ENCODE measurements around the gene AGMAT. TPM values are rescaled to one million over a fixed set of nuclear protein-coding genes. Genes with fewer than 3 reads are reported as not detected.

The AGMAT gene
- polyA plus RNA-seq, 3 donors, result not detected

DNA sequence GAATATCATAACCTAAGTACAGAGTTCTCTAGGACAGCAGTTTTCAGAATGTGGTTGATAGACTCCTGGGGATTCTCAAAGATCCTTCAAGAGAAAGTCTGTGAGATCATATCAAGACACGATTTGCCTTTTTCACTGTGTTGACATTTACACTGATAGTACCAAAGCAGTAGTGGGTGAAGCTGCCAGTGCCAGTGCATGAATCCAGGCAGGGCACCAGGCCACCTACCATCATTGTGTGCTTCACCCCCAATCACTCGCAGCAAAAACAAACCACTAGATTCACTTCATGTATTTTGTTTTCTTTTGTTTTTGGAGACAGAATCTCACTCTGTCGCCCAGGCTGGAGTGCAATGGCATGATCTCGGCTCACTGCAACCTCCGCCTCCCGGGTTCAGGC, 34.3 kb downstream of the AGMAT start:
- Mint-ChIP-seq H3K27me3 (ENCODE audit: low read depth in 3 of 3) (peaks cover 0 to 3% (median 2%) of the 10 kb centered on the region in 3 donors), H3K27ac (peak overlapping the region in 2 of 7 donors; percentile 17 to 54), H3K4me1 (no peaks in the 10 kb centered on the region), H3K9me3 (no peaks in the 10 kb centered on the region), H3K4me3 (no peak overlapping the region), H3K36me3 (peaks cover 50 to 70% of the 10 kb centered on the region in 2 donors)
- no peak for DNase-seq
- no peaks in the 10 kb centered on the region for H3K4me1 ChIP-seq (ENCODE audit: control insufficient read depth in 1 of 2, insufficient read depth in 2 of 2, low read length in 2 of 2)
- H3K4me2 ChIP-seq (replicated peaks; ENCODE audit: extremely low read depth, low read length, poor library complexity, severe bottlenecking), result no peak overlapping the region
- H3K4me3 ChIP-seq (replicated peaks in 1 of 3; ENCODE audit: low read depth in 2 of 3, low read length in 3 of 3), result no peak overlapping the region
- 100% methylated on average over 3 of the region's 6 CpGs for WGBS (ENCODE audit: insufficient coverage)
- intact Hi-C loops (cut with micrococcal nuclease), result no loop called here
- H2AFZ ChIP-seq (ENCODE audit: insufficient read depth, low read depth, low read length, poor library complexity, severe bottlenecking), result no peak overlapping the region
- H3K79me2 ChIP-seq (ENCODE audit: insufficient read depth, low read length), result no peaks in the 10 kb centered on the region
- peaks cover 42 to 70% of the 10 kb centered on the region in 2 donors for H3K36me3 ChIP-seq (replicated peaks in 1 of 2; ENCODE audit: control insufficient read depth in 1 of 2, insufficient read depth in 2 of 2, low read length in 2 of 2)
- H3K27ac ChIP-seq (ENCODE audit: low read depth in 1 of 2, low read length in 2 of 2), result no peak overlapping the region
- no peak overlapping the region for H3K9ac ChIP-seq (ENCODE audit: insufficient read depth, low read length, poor library complexity, severe bottlenecking)
- H3K27me3 ChIP-seq (ENCODE audit: control insufficient read depth in 2 of 2, insufficient read depth in 2 of 2, low read length in 2 of 2), result no peaks in the 10 kb centered on the region
- H3K9me3 ChIP-seq (replicated peaks in 1 of 2; ENCODE audit: control insufficient read depth in 1 of 2, insufficient read depth in 1 of 2, low read length in 2 of 2), result no peaks in the 10 kb centered on the region
- TF ChIP-seq, protein P1, sequence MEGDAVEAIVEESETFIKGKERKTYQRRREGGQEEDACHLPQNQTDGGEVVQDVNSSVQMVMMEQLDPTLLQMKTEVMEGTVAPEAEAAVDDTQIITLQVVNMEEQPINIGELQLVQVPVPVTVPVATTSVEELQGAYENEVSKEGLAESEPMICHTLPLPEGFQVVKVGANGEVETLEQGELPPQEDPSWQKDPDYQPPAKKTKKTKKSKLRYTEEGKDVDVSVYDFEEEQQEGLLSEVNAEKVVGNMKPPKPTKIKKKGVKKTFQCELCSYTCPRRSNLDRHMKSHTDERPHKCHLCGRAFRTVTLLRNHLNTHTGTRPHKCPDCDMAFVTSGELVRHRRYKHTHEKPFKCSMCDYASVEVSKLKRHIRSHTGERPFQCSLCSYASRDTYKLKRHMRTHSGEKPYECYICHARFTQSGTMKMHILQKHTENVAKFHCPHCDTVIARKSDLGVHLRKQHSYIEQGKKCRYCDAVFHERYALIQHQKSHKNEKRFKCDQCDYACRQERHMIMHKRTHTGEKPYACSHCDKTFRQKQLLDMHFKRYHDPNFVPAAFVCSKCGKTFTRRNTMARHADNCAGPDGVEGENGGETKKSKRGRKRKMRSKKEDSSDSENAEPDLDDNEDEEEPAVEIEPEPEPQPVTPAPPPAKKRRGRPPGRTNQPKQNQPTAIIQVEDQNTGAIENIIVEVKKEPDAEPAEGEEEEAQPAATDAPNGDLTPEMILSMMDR (IDR thresholded peaks at IDR 0.05), result no peak
- no peaks in the 10 kb centered on the region for H4K20me1 ChIP-seq (ENCODE audit: insufficient read depth, low read length)

DNA sequence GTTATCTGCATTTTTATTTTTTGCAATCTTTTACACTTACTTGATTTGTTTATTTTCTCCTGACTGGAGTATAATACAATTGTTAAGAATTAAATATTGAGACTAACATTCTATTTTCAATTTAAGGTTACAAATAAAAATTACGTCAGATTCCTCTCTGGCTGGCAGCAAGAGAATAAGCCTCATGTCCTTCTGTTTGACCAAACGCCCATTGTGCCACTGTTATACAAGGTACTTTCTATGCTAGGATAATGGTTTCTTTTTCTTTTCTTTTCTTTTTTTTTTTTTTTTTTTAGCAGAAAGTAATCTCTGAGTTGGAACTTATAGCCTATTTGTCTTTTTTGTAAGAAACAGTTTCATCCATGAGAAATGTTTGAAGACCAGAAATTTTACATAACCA, 38.2 kb downstream of the AGMAT start:
- no peaks in the 10 kb centered on the region for H3K4me1 Mint-ChIP-seq
- Histone ChIP-seq H3K4me1 (ENCODE audit: control insufficient read depth in 1 of 2, insufficient read depth in 2 of 2, low read length in 2 of 2) (no peaks in the 10 kb centered on the region), H3K4me2 (replicated peaks; ENCODE audit: extremely low read depth, low read length, poor library complexity, severe bottlenecking) (no peak overlapping the region), H2AFZ (ENCODE audit: insufficient read depth, low read depth, low read length, poor library complexity, severe bottlenecking) (no peak overlapping the region), H3K9ac (ENCODE audit: insufficient read depth, low read length, poor library complexity, severe bottlenecking) (no peak overlapping the region), H3K27me3 (ENCODE audit: control insufficient read depth in 2 of 2, insufficient read depth in 2 of 2, low read length in 2 of 2) (no peaks in the 10 kb centered on the region), H3K27ac (ENCODE audit: low read depth in 1 of 2, low read length in 2 of 2) (no peak overlapping the region), H3K36me3 (replicated peaks in 1 of 2; ENCODE audit: control insufficient read depth in 1 of 2, insufficient read depth in 2 of 2, low read length in 2 of 2) (peaks cover 76 to 96% of the 10 kb centered on the region in 2 donors), H3K9me3 (replicated peaks in 1 of 2; ENCODE audit: control insufficient read depth in 1 of 2, insufficient read depth in 1 of 2, low read length in 2 of 2) (no peaks in the 10 kb centered on the region), H4K20me1 (ENCODE audit: insufficient read depth, low read length) (no peaks in the 10 kb centered on the region), H3K4me3 (replicated peaks in 1 of 3; ENCODE audit: low read depth in 2 of 3, low read length in 3 of 3) (no peak overlapping the region), H3K79me2 (ENCODE audit: insufficient read depth, low read length) (no peaks in the 10 kb centered on the region)
- peaks cover 73 to 83% of the 10 kb centered on the region in 2 donors for H3K36me3 Mint-ChIP-seq
- peaks cover 0 to 3% (median 2%) of the 10 kb centered on the region in 3 donors for H3K27me3 Mint-ChIP-seq (ENCODE audit: low read depth in 3 of 3)
- TF ChIP-seq, protein P1 (IDR thresholded peaks at IDR 0.05), result no peak
- no peak overlapping the region for H3K4me3 Mint-ChIP-seq
- no peak overlapping the region for H3K27ac Mint-ChIP-seq
- no peak for DNase-seq
- H3K9me3 Mint-ChIP-seq, result no peaks in the 10 kb centered on the region
- intact Hi-C loops (cut with micrococcal nuclease), result no loop called here
- no CpG with 5 or more reads among the region's 2 CpGs for WGBS (ENCODE audit: insufficient coverage)

Data from CD14-positive monocyte (primary cell).